ES-I3 (cell line): ENCODE data around the gene DMRTC2.
"Not testable (repeated sequence)": the region's sequence is repeated elsewhere in the genome, so short reads cannot be mapped to it uniquely, and the experiment has no call there.

Source experiments
- H3K36me3 ChIP-seq: 2 replicates; pipeline ENCODE4 v1.6.1; 2013; ENCODE audit warnings: mild to moderate bottlenecking, low read length, control low read depth, moderate library complexity; ENCODE audit not compliant: insufficient read depth
- H3K4me1 ChIP-seq: 2 replicates; pipeline ENCODE4 v1.6.1; 2013; ENCODE audit warnings: mild to moderate bottlenecking, control low read depth, low read length; ENCODE audit not compliant: insufficient read depth
- H3K9ac ChIP-seq: 2 replicates; pipeline ENCODE4 v1.6.1; 2013; ENCODE audit warnings: low read depth, mild to moderate bottlenecking, low read length, moderate library complexity
- H3K9me3 ChIP-seq: 2 replicates; pipeline ENCODE4 v1.6.1; 2013; ENCODE audit warnings: mild to moderate bottlenecking, low read length, moderate library complexity; ENCODE audit not compliant: control insufficient read depth, insufficient read depth

DMRTC2 gene

DNA sequence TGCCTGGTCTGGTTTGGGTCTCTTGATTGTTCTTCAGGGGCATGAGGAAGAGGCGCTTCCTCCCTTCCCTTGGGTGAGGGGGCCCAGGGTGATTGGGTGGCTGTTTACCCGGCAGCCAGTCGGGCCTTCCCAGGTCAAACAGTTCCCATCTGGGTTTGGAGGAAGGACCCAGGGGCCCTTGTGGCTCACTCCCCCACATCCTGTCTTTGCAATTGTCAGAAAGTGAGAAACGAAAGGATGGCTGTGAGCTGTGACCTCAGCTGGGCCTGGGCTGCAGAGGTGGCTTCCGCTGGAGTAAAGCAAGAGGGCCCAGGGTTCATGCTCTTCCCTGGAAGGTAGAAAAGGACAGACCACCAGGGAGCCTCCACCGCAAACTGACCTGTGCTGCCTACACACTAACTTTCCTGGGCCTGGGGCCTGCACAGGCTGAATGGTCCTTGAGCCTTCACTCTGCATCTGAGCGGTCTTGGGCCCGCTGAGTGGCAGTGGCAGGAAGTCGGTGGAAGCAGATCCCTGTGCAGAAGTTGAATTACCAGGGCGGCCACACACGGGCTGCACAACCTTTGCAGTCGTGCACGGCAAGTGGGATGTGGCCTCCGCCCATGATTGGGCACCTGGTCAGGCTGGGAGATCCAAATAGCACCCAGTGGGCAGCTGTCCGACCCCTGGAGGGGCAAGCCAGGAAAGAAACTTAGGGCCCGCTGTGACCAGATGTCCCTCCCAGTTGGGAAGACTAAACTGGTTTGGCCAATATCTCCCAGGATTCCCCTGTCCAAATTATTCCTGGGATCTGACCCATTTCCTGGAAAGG lies 26.9 kb downstream of the DMRTC2 start:
- Histone ChIP-seq H3K4me1 (no peaks in the 10 kb centered on the region), H3K9ac (no peak overlapping the region), H3K36me3 (peaks cover 23% of the 10 kb centered on the region), H3K9me3 (no peaks in the 10 kb centered on the region)

GRCh38 chr19:41872384-41872774 lies 27.5 kb downstream of the DMRTC2 start:
- Histone ChIP-seq H3K4me1 (peaks cover 3% of the 10 kb centered on the region; the same call in 1 of the 2 replicates), H3K36me3 (peaks cover 23% of the 10 kb centered on the region), H3K9ac (no peak overlapping the region), H3K9me3 (no peaks in the 10 kb centered on the region)

DNA sequence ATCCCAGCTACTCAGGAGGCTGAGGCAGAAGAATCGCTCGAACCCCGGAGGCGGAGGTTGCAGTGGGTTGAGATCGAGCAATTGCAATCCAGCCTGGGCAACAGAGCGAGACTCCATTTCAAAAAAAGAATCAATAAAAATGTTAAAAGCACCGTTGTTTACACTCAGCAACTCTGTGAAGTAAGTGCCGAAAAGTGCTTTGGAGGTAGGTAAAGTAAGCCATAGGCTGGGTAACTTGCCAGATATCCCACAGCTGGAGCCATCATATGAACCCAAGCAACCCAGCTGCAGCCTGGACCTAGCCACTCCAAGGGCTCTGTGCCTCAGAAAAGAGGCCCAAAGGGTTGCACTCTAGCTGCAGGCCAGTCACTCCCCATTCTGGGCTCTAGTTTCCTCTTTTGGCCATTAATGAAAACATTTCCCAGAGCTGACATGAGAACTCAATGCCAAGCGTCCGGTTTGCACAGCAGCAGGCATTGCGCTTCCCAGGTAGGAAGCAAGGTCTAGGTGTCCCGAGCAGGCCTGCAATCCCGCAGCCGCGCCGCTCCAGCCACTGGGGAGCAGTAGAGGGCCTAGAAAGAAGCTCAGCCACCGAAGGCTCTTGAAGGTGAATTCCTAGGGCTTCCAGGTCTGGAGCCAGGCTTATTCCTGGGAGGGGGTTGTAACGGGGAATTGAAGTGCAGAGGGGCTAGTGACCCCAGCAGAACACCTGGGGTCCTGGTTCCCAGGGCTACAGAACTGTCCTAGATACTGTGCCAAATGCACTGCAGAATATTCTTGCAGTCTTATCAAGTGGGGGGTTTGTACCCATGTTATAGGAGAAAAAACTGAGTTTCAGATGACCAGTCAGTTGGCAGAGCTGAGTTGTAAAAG lies 28.2 kb downstream of the DMRTC2 start:
- H3K9ac ChIP-seq = no peak overlapping the region
- H3K4me1 ChIP-seq = peaks cover 8% of the 10 kb centered on the region; the same call in 1 of the 2 replicates
- no peaks in the 10 kb centered on the region for H3K9me3 ChIP-seq
- peaks cover 20% of the 10 kb centered on the region for H3K36me3 ChIP-seq

- not testable (repeated sequence) for H3K4me1 ChIP-seq, H3K36me3 ChIP-seq, H3K9me3 ChIP-seq, H3K9ac ChIP-seq
These were observed 31.1 kb downstream of the DMRTC2 start for GRCh38 chr19:41875973-41876372.

- no peaks in the 10 kb centered on the region for H3K9me3 ChIP-seq
- H3K36me3 ChIP-seq = no peaks in the 10 kb centered on the region
- H3K9ac ChIP-seq = no peak within 1 kb of the TSS
- H3K4me1 ChIP-seq = peaks cover 8% of the 10 kb centered on the region; the same call in 1 of the 2 replicates
These were observed 32.3 kb downstream of the DMRTC2 start, which contains the start of gene CD79A for GRCh38 chr19:41876847-41877832. TSS of gene CD79A (plus strand) at chr19:41877279. CDS start at chr19:41877305, 26 bp downstream.

GRCh38 chr19:41877916-41878905 lies 33.4 kb downstream of the DMRTC2 start:
- H3K36me3 ChIP-seq = no peaks in the 10 kb centered on the region
- H3K9ac ChIP-seq = no peak overlapping the region
- no peaks in the 10 kb centered on the region for H3K9me3 ChIP-seq
- peaks cover 8% of the 10 kb centered on the region; the same call in 1 of the 2 replicates for H3K4me1 ChIP-seq

DNA sequence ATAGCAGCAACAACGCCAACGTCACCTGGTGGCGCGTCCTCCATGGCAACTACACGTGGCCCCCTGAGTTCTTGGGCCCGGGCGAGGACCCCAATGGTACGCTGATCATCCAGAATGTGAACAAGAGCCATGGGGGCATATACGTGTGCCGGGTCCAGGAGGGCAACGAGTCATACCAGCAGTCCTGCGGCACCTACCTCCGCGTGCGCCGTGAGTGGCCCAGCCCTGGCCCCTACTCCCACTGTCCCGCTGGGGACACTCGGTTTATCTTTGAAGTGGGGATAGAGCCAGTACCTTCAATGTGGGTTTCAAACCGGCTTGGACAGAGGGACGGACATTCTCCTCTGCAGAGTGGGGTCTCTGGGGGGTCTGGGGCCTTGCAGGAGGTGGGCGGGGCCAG lies 34.2 kb downstream of the DMRTC2 start:
- Histone ChIP-seq H3K9me3 (no peaks in the 10 kb centered on the region), H3K36me3 (no peaks in the 10 kb centered on the region), H3K9ac (no peak overlapping the region), H3K4me1 (peaks cover 8% of the 10 kb centered on the region; the same call in 1 of the 2 replicates)

DNA sequence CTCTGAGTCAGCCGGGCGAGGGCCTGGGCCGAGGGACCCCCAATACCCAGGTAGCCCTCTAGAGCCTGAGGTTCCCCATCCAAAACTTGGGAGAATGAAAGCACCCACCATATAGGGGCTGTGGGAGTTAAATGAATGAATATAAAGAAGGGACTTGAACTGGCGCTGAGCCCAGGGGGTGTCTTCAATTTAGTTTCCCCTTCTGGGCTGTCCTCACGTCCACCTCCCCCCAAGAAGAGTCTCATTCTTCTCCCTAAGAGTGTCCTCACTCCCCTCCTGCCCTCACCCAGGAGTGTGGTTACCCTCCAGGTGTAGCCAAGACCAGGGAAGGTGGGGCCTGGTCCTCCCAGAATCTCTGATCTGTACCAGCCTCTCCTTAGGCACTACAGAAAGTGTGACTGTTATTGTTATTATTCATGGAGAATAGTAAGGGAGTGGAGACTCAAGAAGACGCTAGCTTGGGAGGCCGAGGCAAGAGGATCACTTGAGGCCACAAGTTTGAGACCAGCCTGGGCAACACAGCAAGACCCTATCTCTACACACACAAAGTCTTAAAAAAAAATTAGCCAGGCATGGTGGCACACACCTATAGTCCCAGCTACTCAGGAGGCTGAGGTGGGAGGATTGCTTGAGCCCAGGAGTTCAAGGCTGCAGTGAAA lies 35.0 kb downstream of the DMRTC2 start:
- H3K36me3 ChIP-seq = no peaks in the 10 kb centered on the region
- peaks cover 8% of the 10 kb centered on the region; the same call in 1 of the 2 replicates for H3K4me1 ChIP-seq
- H3K9ac ChIP-seq = no peak overlapping the region
- H3K9me3 ChIP-seq = no peaks in the 10 kb centered on the region

- H3K36me3 ChIP-seq = no peaks in the 10 kb centered on the region
- H3K4me1 ChIP-seq = peaks cover 8% of the 10 kb centered on the region; the same call in 1 of the 2 replicates
- H3K9ac ChIP-seq = no peak overlapping the region
- H3K9me3 ChIP-seq = no peaks in the 10 kb centered on the region
These were observed 35.5 kb downstream of the DMRTC2 start for GRCh38 chr19:41880329-41880708.

DNA sequence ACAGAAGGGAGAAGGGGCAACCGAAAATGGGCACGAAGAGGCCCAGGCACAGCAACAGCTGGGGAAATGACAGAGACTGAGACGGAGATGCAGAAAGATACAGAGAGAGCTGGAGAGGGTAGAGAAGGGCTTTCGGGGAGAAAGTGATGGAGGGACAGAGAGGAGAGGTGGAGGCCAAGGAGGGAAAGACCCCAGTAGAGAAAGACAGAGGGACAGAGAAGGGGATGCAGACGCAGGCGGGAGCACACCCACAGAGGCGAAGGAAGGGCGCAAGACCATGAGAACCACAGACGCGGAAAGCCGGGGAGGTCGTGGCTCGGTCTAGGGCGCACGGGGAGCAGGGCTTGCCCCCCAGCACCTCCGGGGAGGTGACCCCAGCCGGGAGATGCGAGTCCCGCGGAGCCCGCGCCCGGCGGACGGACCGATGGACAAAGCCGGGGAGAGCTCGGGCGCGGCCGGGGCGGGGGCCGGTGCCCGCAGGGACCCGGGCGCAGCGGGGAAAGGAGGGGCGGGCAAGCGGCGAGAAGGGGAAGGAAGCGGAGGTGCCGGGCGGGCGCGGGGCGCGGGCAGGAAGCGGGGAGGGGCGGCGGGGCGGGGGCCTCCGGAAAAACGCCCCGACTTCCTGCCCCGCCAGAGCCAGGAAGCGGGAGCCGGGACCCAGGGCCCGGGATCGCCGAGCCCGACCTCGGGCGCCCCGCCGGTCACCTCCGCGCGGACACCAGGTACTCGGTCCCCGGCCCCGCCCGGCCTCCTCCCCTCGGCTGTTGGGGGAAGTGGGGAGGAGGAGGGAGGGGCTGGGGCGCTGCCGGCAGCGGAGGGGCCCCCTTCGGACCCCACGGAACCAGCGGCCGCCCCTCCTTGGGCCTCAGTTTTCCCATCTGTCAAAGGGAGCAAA lies 38.0 kb downstream of the DMRTC2 start, which contains the start of gene ARHGEF1:
TSS of gene ARHGEF1 (plus strand) at position 617 of the 895 bp plus-strand sequence. CDS start 4,899 bp downstream, outside the sequence.
- Histone ChIP-seq H3K4me1 (peaks cover 10% of the 10 kb centered on the region), H3K9ac (peak within 1 kb of the TSS; percentile 97), H3K36me3 (no peaks in the 10 kb centered on the region)

DNA sequence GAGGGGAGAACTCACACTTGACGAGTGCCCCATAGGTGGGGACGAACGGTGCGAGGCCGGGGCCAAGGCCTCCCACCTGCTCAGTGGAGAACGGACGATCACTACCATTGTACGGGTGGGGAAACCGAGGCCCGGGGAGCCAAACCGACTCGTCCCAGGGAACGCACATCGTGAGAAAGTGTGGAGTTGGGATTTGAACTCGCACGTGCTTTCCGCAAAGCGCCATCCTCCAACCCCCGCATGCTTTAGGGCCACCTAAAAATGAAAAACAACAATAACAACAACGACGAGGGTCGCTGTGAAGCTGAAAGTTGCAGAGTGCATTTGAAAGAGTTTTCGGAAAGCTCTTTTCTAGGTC lies 38.6 kb downstream of the DMRTC2 start:
- H3K9ac ChIP-seq = peak overlapping the region; percentile 97
- H3K9me3 ChIP-seq = no peaks in the 10 kb centered on the region
- H3K36me3 ChIP-seq = no peaks in the 10 kb centered on the region
- H3K4me1 ChIP-seq = peaks cover 9% of the 10 kb centered on the region

More for the DNA sequence above, 38.0 kb downstream of the DMRTC2 start, which contains the start of gene ARHGEF1:
- H3K9me3 ChIP-seq = no peaks in the 10 kb centered on the region
